GM12873 (cell line): ENCODE results near the gene ATP11A.

Experiments used
- TF ChIP-seq, protein P1 (sequence below): IDR thresholded peaks from 2 replicates; pipeline ENCODE4 v1.5.1; 2012; ENCODE audit warnings: low read depth, mild to moderate bottlenecking, moderate library complexity, low read length, control low read depth; ENCODE audit not compliant: insufficient read depth; ENCODE audit errors: missing control alignments

ATP11A gene

DNA sequence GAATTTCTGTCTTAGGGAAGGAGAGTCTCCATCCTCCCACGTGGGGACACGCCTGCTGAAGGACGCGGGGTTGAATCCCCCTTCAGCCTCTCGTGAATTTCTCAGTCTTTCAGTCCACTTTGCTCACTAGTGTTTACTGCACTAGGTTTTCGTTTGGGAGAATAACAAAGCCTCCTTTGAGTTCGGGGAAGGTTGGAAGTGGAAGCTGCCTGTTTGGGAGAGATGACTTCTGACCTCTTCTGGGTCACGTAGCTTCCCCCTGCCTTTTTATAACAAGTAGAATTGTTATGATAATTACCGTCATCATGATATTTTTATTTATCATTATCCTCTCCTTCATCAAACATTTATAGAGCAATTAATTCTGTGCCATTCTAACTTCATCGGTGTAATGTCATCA, 60.7 kb downstream of the ATP11A start:
- TF ChIP-seq, protein P1, sequence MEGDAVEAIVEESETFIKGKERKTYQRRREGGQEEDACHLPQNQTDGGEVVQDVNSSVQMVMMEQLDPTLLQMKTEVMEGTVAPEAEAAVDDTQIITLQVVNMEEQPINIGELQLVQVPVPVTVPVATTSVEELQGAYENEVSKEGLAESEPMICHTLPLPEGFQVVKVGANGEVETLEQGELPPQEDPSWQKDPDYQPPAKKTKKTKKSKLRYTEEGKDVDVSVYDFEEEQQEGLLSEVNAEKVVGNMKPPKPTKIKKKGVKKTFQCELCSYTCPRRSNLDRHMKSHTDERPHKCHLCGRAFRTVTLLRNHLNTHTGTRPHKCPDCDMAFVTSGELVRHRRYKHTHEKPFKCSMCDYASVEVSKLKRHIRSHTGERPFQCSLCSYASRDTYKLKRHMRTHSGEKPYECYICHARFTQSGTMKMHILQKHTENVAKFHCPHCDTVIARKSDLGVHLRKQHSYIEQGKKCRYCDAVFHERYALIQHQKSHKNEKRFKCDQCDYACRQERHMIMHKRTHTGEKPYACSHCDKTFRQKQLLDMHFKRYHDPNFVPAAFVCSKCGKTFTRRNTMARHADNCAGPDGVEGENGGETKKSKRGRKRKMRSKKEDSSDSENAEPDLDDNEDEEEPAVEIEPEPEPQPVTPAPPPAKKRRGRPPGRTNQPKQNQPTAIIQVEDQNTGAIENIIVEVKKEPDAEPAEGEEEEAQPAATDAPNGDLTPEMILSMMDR, result no peak

DNA sequence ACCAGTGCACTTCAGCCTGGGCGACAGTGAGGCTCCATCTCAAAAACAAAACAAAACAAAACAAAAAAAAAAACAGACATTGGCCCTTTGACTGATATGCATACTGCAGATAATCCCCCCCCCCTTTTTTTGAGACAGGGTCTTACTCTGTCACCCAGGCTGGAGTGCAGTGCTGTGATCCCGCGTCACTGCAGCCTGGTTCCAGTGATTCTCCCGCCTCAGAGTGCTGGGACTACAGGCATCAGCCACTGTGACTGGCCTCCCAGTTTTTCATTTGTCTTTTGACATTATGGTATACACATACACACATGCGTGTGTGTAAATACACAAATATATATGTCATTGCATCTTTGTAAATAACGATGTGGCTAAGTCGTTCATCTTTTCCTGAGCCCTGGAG, 61.8 kb downstream of the ATP11A start:
- TF ChIP-seq, protein P1, result no peak

DNA sequence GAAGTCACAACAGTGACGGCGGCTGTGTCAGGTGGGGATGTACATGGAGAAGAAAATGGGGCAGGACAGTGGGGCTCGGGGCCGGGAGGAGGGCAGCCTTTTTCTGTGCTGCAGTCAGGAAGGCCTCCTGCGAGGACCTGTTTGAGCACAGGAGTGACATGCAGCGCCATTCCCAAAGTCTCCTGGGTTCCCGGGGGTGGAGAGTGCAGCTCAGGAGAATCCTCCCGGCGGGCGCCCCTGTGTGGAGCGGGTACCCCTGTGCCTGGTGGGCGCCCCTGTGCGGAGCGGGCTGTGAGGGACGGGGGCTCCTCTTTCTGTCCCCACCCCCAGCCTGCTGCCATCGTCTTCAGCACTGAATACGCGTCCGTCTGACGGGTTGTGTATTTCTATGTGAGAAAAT, 62.4 kb downstream of the ATP11A start:
- TF ChIP-seq, protein P1, result no peak

DNA sequence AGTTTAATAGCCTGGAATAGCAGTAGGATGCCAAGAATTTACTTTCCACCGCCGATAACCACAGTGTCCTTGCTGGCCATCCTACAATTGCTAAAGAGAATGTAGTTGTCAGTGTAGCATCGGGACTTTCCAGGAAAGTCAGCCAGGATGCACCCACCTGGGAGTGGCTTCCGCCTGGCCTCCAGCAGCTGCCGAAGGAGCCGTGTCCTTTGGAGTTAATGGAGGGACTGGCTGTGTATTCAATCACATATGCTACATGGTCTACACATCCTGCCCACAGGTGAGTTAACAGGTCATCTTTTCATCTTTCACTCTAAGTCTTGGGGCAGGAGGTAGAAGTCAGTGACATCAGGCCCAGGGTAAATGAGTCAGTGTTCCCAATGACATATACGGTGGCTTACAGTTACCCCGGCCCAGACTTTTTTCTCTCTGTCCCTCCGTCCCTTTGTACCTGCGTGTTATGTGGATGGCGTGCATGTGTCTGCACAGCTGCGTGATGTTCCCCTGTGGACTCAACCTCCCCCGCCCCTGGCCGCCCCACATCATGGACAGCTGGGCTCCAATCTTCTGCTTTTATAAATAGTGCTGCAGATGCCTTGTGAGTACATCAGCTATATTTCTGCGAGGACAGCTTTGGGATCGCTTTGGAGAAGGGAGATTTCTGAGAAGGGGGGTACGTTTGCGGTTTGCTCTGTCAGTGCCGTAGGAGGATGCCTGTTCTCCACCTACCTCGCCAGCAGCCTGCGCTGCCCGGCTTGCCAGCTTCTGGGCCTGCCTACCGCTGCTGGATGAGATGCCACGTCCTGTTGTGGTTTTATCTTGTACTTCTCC, 63.1 kb downstream of the ATP11A start:
- TF ChIP-seq, protein P1, result no peak

DNA sequence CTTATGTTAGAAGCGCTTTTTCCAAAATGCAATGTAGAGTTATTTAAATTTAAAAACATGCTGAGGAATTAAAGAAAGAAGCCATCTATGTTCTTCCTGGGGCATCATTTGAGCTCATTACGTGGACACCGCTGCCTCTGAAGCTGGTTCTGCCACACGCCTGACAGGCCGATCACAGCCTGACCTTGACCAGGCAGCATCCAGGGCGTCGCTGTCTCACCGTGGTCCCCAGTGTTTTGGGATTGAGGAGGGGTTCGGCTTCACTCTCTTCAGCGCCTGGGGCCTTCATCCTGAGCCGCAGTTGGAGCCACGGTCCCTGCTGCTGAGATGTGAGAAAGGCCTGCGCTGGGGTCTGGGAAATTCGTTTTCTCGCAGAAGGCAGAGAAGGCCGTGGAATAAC, 64.0 kb downstream of the ATP11A start:
- TF ChIP-seq, protein P1, result no peak

DNA sequence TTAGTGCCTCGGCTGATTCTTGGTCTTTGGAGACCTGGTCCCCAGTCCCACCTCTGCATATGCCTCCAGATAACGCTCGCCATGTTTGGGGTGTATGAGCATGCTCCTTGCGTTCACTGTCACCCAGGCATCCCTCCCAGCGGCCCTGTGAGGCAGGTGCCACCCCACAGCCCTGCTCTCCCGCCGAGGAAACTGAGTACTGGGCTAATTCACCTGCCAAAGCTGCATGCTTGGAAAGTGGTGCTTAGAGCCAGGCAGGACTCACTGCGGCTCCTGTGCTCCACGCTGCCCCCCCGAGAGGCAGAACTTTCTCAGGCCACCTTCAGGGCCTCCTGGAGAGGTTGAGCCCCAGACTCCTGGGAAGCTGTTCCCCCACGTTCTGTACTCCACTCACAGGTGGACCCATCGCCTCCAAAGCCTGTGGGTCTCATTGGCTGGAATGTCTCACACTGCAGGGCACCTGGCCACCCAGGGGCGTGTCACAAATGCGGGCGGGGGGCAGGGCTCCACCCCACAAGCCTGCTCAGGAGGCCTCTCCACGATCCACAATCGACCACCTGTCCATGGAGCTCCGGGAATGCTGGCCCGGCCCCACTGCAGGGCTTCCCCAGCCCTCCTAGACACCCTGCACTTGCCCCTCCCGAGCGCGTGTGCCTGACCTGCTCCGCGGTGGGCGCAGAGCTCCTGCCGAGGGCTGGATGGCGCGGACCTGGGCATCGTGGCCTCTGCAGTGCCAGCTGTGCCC, 64.6 kb downstream of the ATP11A start:
- TF ChIP-seq, protein P1, result no peak

DNA sequence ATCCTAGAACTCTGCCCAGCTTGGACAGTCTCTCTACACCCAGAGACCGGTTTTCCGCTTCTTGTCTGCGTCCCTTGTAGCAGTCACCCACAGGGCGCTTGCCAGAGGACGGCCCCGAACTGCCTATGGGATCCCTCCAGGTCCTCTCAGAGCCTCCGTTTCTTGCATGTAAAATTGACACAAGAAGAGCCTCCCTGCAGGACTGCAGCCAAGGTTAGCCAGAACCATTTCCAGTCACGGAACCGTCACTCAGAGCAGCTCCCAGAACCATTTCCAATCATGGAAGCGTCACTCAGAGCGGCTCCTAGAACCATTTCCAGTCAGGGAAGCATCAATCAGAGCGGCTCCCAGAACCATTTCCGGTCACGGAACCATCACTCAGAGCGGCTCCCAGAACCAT, 65.5 kb downstream of the ATP11A start:
- TF ChIP-seq, protein P1, result no peak
